H54 (cell line): ENCODE measurements around the gene EIF4G2.
"Not testable (repeated sequence)": the region's sequence is repeated elsewhere in the genome, so short reads cannot be mapped to it uniquely, and the experiment has no call there.

Experiments used
- DNase-seq: peaks from one replicate; pipeline ENCODE4 v3.0.0; 2011; ENCODE audit warnings: low spot score, mixed read lengths; ENCODE audit not compliant: insufficient read length
- FAIRE-seq: peaks from 3 replicates; lab custom pipeline; 2011; peaks lifted over from hg19 to GRCh38; lab: Jason Lieb, UNC
- POLR2A ChIP-seq: IDR thresholded peaks from 2 replicates; pipeline ENCODE4 v1.6.1; 2011; ENCODE audit warnings: low read depth, mild to moderate bottlenecking, low read length

Gene EIF4G2

GRCh38 chr11:10808553-10809372, at the start of gene EIF4G2:
TSS of gene EIF4G2 (minus strand) at chr11:10808926.
- peak; percentile 98 for TF ChIP-seq POLR2A
- FAIRE-seq (peak; percentile 92), DNase-seq (peak; percentile 89)

- DNase-seq (peak; percentile 80), FAIRE-seq (peak; percentile 90)
- TF ChIP-seq POLR2A, result peak; percentile 78
Measured at GRCh38 chr11:10857709-10858438, 49.1 kb upstream of the EIF4G2 start, which contains the start of gene ZBED5. TSS of gene ZBED5 (minus strand) at chr11:10858053. CDS start at chr11:10854945, 3,108 bp downstream.

- peak; percentile 17; the same call in 1 of the 2 replicates for TF ChIP-seq POLR2A
- FAIRE-seq (no peak), DNase-seq (no peak)
Measured at GRCh38 chr11:10857459-10857708, 48.7 kb upstream of the EIF4G2 start.

- no peak for FAIRE-seq
- no peak for TF ChIP-seq POLR2A
- DNase-seq, result peak; percentile 20
Measured at GRCh38 chr11:10856689-10857458, 48.1 kb upstream of the EIF4G2 start.

- FAIRE-seq, result no peak
- no peak for DNase-seq
- no peak for TF ChIP-seq POLR2A
Measured at GRCh38 chr11:10855295-10855694, 46.6 kb upstream of the EIF4G2 start.

GRCh38 chr11:10847960-10848860, 39.5 kb upstream of the EIF4G2 start:
- no peak for TF ChIP-seq POLR2A
- no peak for DNase-seq
- FAIRE-seq, result no peak

- no peak for TF ChIP-seq POLR2A
- no peak for DNase-seq
Measured at GRCh38 chr11:10846660-10847059, 37.9 kb upstream of the EIF4G2 start.

GRCh38 chr11:10845589-10845988, 36.9 kb upstream of the EIF4G2 start:
- no peak for FAIRE-seq
- no peak for DNase-seq
- TF ChIP-seq POLR2A, result no peak

More at GRCh38 chr11:10846660-10847059, 37.9 kb upstream of the EIF4G2 start:
- FAIRE-seq, result no peak

GRCh38 chr11:10844796-10845195, 36.1 kb upstream of the EIF4G2 start:
- no peak for FAIRE-seq
- no peak for DNase-seq
- TF ChIP-seq POLR2A, result no peak

GRCh38 chr11:10844356-10844755, 35.6 kb upstream of the EIF4G2 start:
- FAIRE-seq, result no peak
- no peak for DNase-seq
- no peak for TF ChIP-seq POLR2A

- DNase-seq, result no peak
- no peak for TF ChIP-seq POLR2A
- no peak for FAIRE-seq
Measured at GRCh38 chr11:10838881-10839280, 30.2 kb upstream of the EIF4G2 start.

GRCh38 chr11:10838083-10838482, 29.4 kb upstream of the EIF4G2 start:
- TF ChIP-seq POLR2A, result no peak

GRCh38 chr11:10836884-10837283, 28.2 kb upstream of the EIF4G2 start:
- not testable (repeated sequence) for DNase-seq, FAIRE-seq

More at GRCh38 chr11:10838083-10838482, 29.4 kb upstream of the EIF4G2 start:
- FAIRE-seq, result no peak
- no peak for DNase-seq
